ENCODE results near the gene RNF225.

GRCh38 chr19:58417071-58417470 lies 21.6 kb downstream of the RNF225 start:
- TF ChIP-seq POLR2A (IDR thresholded peaks at IDR 0.05; ENCODE audit: low read length) (no peak), GATA1 (IDR thresholded peaks at IDR 0.05; ENCODE audit: low read depth, low read length) (no peak)

All from erythroblast (primary cell).